ENCODE measurements around the gene CPT1B.
A peak's percentile ranks its signal among the peaks of the same experiment; 100 is the strongest.

Gene CPT1B

GRCh38 chr22:50525104-50525857 lies 52.9 kb downstream of the CPT1B start, which contains the start of gene SCO2 (continued):
- peak; percentile 31; the same call in 1 of the 2 replicates for TF ChIP-seq ZSCAN5A (tag by site-specific recombination; IDR thresholded peaks at IDR 0.05)
- TF ChIP-seq ZFP69B (tag by site-specific recombination; IDR thresholded peaks at IDR 0.05) = no peak; the same call in 1 of the 2 replicates
- TF ChIP-seq ZNF692 (tag by site-specific recombination; IDR thresholded peaks at IDR 0.05) = peak; percentile 78; the same call in 1 of the 2 replicates
- TF ChIP-seq ZNF76 (tag by site-specific recombination; IDR thresholded peaks at IDR 0.05; ENCODE audit: borderline replicate concordance, low read depth) = peak; percentile 88
- peak; percentile 76 for TF ChIP-seq ZBTB7A (tag by site-specific recombination; IDR thresholded peaks at IDR 0.05; ENCODE audit: low read depth)
- 0 out of 2 replicates have a peak, but pooled peaks have one; percentile 9 for TF ChIP-seq ZNF623 (tag by site-specific recombination; IDR thresholded peaks at IDR 0.05)
- peak; percentile 82 for TF ChIP-seq ZNF335 (tag by site-specific recombination; conservative IDR thresholded peaks at IDR 0.05)
- TF ChIP-seq KLF17 (tag by site-specific recombination; IDR thresholded peaks at IDR 0.05) = peak; percentile 61; the same call in 1 of the 2 replicates
- peak; percentile 58 for TF ChIP-seq ZSCAN30 (tag by site-specific recombination; IDR thresholded peaks at IDR 0.05)
- TF ChIP-seq ZNF426 (tag by site-specific recombination; IDR thresholded peaks at IDR 0.05) = no peak
- 0 out of 2 replicates have a peak, but pooled peaks have one; percentile 12 for TF ChIP-seq INSM2 (tag by site-specific recombination; IDR thresholded peaks at IDR 0.05)
- peak; percentile 93 for TF ChIP-seq ZNF423 (tag by site-specific recombination; IDR thresholded peaks at IDR 0.05)
- no peak for TF ChIP-seq ZNF112 (tag by site-specific recombination; IDR thresholded peaks at IDR 0.05)
- peak; percentile 74 for TF ChIP-seq SP7 (tag by site-specific recombination; IDR thresholded peaks at IDR 0.05)
- TF ChIP-seq ZFP37 (tag by site-specific recombination; IDR thresholded peaks at IDR 0.05) = peak; percentile 81
- peak; percentile 94 for TF ChIP-seq GLIS1 (tag by site-specific recombination; IDR thresholded peaks at IDR 0.05)
- no peak for TF ChIP-seq BCL6B (tag by site-specific recombination; IDR thresholded peaks at IDR 0.05)
- TF ChIP-seq ZNF629 (tag by site-specific recombination; IDR thresholded peaks at IDR 0.05) = peak; percentile 67
- TF ChIP-seq KLF16 (tag by site-specific recombination; IDR thresholded peaks at IDR 0.05) = peak; percentile 36; the same call in 1 of the 2 replicates
- no peak for TF ChIP-seq ZNF138 (tag by site-specific recombination; IDR thresholded peaks at IDR 0.05; ENCODE audit: borderline replicate concordance)
- TF ChIP-seq ZNF837 (tag by site-specific recombination; IDR thresholded peaks at IDR 0.05) = peak; percentile 99
- TF ChIP-seq SP2 (tag by site-specific recombination; IDR thresholded peaks at IDR 0.05) = peak; percentile 81
- TF ChIP-seq KLF9 (tag by site-specific recombination; IDR thresholded peaks at IDR 0.05; ENCODE audit: low read depth) = peak; percentile 51; the same call in 1 of the 2 replicates
- peak; percentile 47; the same call in 1 of the 2 replicates for TF ChIP-seq OVOL3 (tag by site-specific recombination; IDR thresholded peaks at IDR 0.05)
- no peak for TF ChIP-seq RBAK (tag by site-specific recombination; IDR thresholded peaks at IDR 0.05)
- peak; percentile 84; the same call in 1 of the 2 replicates for TF ChIP-seq PBX3 (CRISPR knock-in tag; IDR thresholded peaks at IDR 0.05)
- no peak for TF ChIP-seq ZNF555 (tag by site-specific recombination; conservative IDR thresholded peaks at IDR 0.05)
- TF ChIP-seq ZNF561 (tag by site-specific recombination; IDR thresholded peaks at IDR 0.05; ENCODE audit: borderline replicate concordance) = peak; percentile 48
- TF ChIP-seq ZNF677 (tag by site-specific recombination; IDR thresholded peaks at IDR 0.05) = peak; percentile 15; the same call in 1 of the 2 replicates
- TF ChIP-seq OSR2 (tag by site-specific recombination; IDR thresholded peaks at IDR 0.05) = peak; percentile 16; the same call in 1 of the 2 replicates
- TF ChIP-seq GLIS2 (tag by site-specific recombination; IDR thresholded peaks at IDR 0.05) = peak; percentile 98
- TF ChIP-seq ZNF501 (tag by site-specific recombination; IDR thresholded peaks at IDR 0.05) = peak; percentile 78; the same call in 1 of the 2 replicates
- TF ChIP-seq ZNF121 (tag by site-specific recombination; IDR thresholded peaks at IDR 0.05) = no peak
